ENCODE measurements around the gene COL18A1. TPM values are rescaled to one million over a fixed set of nuclear protein-coding genes. Genes with fewer than 3 reads are reported as not detected.

COL18A1 gene
- 158 and 218 TPM in 2 replicates for total RNA-seq

GRCh38 chr21:45404730-45405270 is at the start of gene COL18A1:
Gene COL18A1 (plus strand): TSS chr21:45405165. CDS start chr21:45405231, 66 bp downstream.

GRCh38 chr21:45542242-45542666 is 137.3 kb downstream of the COL18A1 start, which contains the start of gene SLC19A1:
Gene SLC19A1 (minus strand): TSS chr21:45542440. CDS start chr21:45537959, 4,481 bp downstream.

Other genes with a start within 250 kb of the COL18A1 start
- 23.8 and 39.1 TPM in 2 replicates for gene POFUT2, start 117.3 kb upstream of the COL18A1 start, total RNA-seq
- gene SLC19A1, start 137.3 kb downstream of the COL18A1 start, total RNA-seq = 10.0 and 10.4 TPM in 2 replicates
- 0.18 and 0.75 TPM in 2 replicates for gene PCBP3, start 238.6 kb downstream of the COL18A1 start, total RNA-seq